ENCODE results near the gene APEX1.
"Not testable (repeated sequence)": the region's sequence is repeated elsewhere in the genome, so short reads cannot be mapped to it uniquely, and the experiment has no call there.

The APEX1 gene

DNA sequence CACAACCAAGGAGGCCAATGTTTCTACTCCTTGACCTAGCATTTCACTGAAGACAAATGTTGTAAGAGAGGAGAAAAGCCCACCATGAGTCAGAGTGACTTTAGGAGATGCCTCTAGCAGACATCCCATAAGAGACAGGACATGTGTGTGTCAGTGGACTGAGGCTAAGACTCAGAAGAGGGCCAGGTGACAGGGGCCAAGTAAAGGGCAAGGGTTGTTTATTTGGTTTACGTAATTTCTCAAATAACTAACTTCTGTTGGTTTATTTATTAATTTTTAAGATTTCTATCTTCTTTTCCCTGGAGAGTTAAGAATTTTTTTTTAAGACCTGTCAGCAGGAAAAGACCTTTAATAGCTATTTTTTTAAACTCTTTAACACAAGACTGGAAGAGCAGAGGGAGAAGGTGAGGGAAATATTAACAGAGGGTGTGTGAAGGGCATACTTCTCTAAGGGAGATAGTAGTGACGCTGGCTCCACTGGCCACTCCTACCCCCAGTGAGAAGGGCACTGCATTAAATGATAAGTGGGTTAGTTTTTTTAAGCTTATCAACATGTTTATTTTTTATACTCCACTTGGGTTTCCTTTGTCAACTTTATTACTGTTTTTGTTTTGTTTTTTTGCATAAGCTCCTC is 17.6 kb downstream of the APEX1 start:
- no peak for DNase-seq (ENCODE audit: low spot score)
- no peak for FAIRE-seq

DNA sequence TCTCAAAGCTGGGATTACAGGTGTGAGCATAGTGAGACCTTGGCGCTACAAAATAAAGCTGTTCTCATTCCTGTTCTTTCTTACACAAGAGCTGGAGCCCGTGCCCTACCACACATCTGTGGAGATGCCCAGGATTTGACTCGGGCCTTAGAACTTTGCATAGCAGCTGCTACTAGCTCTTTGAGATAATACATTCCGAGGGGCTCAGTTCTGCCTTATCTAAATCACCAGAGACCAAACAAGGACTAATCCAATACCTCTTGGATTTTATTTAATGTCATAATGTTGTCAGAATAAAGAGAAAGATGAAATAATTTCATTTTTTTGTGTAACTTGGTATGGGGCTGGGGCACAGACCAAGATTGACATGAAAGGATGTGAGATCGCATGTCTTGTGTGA is 21.8 kb downstream of the APEX1 start:
- FAIRE-seq (no peak), DNase-seq (ENCODE audit: low spot score) (no peak)

DNA sequence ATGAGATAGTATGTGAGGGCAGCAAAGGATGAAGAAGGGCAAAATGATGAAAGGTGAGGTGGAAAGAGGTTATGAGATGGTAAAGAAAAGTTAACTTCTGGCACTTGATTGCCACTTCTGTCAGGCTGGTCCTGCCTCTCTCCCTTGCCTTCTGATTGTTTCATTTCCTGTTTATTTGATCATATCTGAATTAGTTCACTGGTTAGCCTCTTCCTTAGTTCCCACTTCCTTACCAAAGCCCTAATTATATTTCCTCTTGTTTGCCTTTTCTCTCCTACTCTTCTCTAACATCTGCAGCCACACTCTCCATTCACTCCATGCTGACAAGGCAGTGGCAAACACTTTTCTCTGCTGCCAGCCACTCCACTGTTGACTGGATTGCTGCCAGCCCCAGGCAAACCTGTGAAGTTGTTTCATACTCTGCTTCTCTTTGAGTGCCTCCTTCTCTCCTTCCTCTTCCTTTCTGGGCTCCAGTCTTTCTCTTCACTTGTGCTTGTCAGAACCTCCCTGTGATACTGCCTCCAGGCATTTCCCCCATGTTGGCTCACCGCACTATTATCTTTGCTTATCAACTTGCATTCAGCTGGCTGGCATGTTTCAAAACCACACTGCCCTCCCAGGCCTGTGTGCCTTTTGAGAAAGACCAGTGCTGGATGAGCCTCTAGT is 22.3 kb downstream of the APEX1 start:
- FAIRE-seq, result no peak

DNA sequence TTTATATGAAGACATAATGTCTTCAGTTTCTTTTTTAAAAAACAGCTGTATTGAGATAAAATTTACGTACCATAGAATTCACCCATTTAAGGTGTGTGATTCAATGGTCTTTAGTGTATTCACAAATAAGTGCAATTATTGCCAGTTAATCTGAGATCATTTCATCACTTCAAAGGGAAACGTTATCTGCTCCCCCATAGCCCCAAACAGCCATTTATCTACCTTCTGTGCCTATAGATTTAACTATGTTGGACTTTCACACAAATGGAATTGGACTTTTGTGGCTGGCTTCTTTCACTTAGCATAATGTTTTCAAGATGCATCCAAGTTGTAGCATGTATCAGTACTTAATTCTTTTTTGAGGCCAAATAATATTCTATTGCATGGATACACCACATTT is 23.9 kb downstream of the APEX1 start:
- FAIRE-seq, result no peak
- DNase-seq (ENCODE audit: low spot score), result no peak

More for the DNA sequence above, 22.3 kb downstream of the APEX1 start:
- no peak for DNase-seq (ENCODE audit: low spot score)

DNA sequence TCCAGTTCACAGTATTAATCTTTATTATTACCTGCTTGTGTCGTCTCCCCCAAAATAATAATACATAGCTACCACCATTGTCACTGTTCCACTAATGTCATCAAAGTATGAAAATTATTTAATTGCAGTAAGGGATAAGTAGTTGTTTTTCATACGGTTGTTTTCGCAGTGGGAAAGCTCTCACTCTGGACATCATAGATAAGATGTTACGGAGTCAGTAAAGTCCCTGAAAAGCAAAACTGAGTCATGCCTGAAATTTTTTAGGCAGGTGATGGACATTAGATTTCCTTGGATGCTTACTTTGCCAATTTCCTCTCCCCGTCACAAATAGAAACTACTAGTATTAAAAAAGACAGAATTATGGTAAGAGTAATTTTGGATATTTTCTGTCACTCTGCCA is 27.4 kb downstream of the APEX1 start:
- FAIRE-seq (no peak), DNase-seq (ENCODE audit: low spot score) (no peak)

DNA sequence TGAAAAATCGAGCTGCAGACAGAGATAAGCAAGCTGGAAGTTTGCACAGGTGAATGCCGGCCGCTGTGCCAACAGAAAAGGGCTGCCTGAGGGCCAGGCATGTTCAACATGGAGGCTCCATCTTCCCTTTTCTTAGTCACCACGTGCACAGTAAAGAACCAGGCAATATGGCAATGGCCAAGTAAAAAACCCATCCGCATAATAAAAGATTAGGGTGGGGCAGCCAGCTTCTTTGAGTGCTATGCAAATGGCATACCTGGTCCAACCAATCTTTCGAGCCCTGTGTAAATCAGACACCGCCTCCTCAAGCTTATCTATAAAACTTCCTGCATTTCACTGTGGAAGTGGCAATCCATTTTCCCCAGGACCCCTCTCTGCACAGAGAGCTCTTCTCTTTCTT is 30.9 kb downstream of the APEX1 start:
- DNase-seq (ENCODE audit: low spot score), result no peak
- FAIRE-seq, result no peak

DNA sequence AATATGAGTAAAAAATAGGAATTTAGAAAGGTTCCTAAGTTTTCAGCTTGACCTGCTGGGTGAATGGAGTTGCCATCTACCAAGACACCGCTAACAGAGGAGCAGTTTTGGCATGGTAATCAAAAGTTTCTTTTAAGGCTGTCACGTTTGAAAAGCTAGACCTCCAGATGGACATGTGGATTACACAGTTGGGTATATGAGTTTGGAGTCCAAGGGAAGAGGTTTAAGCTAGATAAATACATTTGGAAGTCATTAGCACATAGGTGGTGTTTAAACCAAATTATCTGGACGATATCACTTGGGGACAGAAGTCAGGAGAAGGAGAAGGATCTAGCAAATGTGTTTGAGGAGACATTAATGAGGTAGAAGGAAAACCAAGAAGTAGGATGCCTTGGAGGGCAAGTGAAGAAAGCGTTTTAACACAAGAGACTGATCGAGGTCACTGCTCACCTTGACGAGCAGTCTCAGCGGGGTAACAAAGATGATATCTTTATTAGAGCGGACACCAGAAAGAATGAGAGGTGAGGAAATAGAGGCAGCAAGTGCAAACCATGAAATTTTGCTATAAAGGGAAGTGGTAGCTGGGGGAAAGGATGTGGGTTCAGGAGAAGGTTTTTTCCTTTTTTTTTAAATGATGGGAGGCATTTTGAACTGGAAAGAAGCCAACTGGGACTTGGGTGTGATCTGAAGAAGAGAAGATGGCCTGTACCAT is 31.8 kb downstream of the APEX1 start:
- FAIRE-seq, result no peak

DNA sequence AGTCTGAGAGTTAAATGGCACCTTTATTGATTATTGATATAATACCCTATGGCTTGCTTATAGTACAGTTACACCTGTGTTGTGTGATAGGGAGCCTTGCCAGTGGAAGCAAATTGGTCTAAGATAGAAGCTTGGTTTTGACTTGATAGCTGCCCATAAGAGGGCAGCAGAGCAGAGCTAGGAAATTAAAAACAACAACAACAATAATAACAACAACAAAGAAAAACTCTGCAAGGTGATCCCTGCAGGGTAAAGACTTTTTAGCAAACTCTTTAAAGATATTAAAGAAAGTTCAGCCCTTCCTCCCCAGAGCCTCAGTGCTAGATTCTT is 32.3 kb downstream of the APEX1 start:
- DNase-seq (ENCODE audit: low spot score) (no peak), FAIRE-seq (no peak)

More for the DNA sequence above, 31.8 kb downstream of the APEX1 start:
- no peak for DNase-seq (ENCODE audit: low spot score)

DNA sequence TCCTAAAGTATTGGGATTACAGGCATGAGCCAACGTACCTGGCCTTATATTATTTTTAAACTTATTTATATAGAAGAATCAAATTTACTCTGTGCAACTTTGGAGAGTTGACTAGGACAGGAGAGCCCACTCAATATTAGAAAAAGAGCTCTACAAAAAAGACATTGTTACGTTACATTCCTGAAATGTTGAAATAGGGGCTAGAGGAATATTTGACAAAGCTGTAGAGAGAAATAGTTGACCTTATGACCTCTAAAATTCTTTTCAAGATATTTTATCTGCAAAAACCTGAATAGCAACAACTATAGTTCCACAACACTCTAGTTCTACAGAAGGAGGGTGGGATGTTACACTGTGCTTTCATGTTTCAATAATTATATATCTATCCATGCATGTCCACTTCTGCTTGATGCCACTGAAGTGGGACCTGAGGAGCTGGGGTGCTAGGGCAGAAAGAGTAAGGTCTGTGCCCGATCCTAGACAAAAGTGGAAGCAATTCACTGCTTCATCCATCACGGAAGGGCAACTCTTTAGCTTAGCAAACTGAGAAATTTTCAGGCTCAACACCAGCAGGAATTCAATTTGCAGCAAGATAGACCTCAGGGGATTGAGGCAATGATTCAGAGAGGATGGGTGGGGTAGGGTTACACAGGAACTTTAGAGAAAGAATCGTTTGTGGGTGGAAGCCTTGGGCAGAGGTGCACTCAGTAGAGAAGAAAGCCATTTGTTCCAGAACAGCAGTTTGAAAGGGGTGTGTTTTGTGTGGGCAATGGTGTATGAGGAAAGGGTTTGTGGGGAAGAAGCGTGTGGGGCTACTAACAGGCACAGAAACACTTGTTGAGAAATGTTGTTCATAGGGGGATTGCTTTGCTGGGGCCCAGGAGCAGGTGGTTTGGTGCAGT is 34.3 kb downstream of the APEX1 start:
- FAIRE-seq, result peak; percentile 53
- DNase-seq (ENCODE audit: low spot score), result no peak

DNA sequence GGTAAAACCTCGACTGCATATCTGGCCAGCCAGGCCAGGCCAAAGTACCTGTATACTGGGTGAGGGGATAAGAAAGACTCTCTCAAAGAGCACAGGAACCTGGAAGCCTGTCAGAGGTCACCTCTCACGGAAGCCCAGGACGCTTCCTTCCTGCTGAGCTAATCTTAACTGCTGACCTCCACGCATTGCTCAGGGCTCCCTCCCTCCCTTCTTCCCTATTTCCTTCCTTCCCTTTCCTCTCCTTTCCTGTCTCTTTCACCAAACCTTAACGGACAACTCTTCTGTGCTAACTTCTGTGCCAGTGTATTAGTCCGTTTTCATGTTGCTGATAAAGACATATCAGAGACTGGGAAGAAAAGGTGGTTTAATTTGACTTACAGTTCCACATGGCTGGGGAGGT is 35.5 kb downstream of the APEX1 start:
- DNase-seq (ENCODE audit: low spot score) (no peak), FAIRE-seq (no peak)

DNA sequence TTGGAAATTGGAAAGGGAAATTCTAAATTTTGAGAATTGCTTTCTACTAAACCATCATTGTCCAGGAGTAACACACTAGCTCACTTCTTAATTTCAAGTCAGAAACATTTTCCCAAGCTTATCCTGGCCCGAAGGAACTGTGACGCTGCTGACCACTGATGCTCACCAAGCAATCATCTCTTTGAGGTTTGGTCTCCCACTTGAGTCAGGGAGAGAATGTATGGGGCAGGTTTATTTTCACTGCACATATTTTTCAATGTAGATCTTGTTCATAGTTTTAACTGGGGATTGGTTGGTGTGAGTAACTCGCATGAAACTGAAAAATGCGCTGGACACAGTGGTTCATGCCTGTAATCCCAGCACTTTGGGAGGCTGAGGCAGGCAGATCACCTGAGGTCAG is 37.5 kb downstream of the APEX1 start:
- no peak for DNase-seq (ENCODE audit: low spot score)
- FAIRE-seq, result no peak

DNA sequence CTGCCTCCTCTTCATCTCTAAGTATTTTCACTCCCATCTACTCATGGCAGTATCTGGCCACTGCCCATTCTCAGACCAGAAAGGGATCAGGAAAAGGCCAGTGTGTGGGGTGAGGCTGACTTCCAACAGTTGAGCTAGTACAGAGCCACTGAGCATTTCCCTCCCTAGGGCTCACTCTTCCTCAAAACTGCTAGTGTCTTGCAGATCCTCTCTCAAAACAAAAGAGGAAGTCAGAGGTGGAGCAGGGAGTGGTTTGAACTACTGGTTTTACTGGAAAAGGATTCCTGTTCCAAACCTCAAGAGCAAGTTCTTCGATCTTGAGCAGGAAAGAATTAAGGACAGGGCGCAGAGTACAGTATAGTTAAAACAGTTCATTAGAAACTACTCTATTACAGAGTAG is 38.6 kb downstream of the APEX1 start:
- DNase-seq (ENCODE audit: low spot score), result no peak
- FAIRE-seq, result no peak

DNA sequence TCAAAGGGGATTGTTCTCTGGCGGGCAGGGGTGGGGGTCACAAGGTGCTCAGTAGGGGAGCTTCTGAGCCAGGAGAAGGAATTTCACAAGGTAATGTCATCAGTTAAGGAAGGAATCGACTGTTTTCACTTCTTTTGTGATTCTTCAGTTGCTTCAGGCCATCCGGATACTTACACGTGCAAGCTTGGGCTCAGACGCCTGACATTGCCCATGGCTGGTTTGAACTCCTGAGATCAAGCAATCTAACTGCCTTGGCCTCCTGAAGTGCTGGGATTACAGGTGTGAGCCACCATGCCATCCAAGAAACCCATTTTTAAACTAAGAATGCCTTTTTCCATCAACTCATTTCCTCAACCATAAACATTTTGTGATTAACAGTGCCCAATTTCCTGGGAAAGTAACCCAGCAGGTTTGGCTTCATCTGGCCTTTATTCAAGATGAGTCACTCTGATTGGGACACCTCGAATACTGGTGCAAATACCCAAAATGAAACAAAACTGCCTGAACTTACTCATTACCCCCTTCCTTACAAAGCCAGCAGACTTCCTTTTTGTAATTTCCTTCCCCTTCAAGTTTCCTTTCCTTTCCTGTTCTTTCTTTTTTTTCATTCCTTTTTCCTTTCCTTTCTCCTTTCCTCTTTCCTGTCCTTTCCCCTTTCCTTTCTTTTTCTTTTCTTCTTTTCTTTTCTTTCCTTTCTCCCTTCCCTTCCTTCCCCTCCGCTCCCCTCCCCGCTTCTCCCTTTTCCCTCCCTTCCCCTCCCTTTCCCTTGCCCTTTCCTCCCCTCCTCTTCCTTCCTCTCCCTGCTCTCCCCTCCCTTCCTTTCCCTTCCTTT is 40.1 kb downstream of the APEX1 start:
- FAIRE-seq (no peak), DNase-seq (ENCODE audit: low spot score) (no peak)

DNA sequence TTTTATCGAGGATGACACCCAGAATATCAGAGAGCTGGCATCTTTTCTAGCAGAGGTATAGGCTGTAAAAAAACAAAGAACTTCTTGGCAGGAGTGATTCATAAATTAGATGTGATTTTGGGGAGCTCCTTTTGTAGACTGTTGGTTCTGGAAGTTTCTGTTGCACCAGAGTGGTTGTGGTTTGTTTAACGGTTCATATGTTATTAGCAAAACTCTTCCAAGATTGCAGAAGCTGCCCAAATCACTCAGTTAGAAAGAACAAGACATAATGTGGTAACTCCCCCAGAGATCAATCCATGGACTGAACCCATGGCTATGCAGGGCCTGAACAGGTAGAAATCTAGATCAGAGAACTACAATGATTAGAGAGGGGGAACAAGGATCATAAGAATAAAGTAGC is 43.6 kb downstream of the APEX1 start:
- FAIRE-seq (no peak), DNase-seq (ENCODE audit: low spot score) (no peak)

DNA sequence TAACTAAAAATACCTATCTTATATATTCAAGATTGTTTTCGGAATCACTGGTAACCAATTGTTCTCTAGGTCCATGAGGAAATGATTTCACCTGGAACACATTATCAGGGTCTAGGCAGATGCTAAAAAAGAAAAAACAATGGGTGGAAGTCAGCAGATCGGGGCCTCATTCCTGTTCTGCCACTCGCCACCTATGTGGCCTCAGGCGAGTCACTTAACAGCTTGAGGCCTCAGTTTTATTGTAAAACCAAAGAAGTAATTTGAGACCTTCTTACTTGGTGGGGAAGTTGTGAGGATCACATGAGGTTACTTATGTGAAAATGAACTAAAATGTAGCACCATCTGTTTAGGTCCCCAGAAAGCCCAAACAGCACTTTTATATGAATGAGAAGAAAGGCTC is 44.1 kb downstream of the APEX1 start:
- FAIRE-seq (no peak), DNase-seq (ENCODE audit: low spot score) (no peak)

DNA sequence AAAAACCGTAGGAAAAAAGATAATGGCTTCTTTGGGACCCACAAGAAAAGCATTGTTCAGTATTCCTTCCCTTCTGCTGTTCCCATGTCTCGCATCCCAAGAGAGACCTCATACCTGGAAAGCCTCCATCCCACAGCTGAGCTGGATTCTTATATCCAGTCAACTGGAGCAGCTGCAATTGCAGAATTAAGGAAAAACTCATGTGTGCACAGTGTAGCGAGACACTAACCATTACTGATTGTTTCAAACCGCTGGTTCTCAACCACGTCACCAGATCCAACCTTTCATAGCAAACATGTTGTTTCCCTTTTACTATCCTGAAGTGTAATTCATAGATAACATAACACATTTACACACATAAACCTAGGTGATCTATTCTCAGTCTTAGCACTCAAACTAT is 44.9 kb downstream of the APEX1 start:
- no peak for DNase-seq (ENCODE audit: low spot score)
- no peak for FAIRE-seq

DNA sequence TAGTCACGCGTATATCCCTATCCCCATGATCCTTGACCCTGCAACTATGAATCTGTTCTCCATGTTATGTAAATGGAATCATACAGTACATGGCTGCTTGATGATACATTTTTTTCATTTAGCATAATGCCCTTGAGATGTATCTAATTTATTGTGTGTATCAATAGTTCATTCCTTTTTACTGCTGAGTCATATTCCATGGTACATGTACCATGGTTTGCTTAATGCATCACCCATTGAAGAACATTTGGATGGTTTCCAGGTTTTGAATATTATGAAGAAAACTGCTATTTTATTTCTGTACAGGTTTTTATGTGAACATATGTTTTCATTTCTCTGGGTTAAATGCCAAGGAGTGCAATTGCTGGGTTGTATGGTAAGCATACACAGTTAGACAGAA is 46.3 kb downstream of the APEX1 start:
- FAIRE-seq, result peak; percentile 20
- no peak for DNase-seq (ENCODE audit: low spot score)

DNA sequence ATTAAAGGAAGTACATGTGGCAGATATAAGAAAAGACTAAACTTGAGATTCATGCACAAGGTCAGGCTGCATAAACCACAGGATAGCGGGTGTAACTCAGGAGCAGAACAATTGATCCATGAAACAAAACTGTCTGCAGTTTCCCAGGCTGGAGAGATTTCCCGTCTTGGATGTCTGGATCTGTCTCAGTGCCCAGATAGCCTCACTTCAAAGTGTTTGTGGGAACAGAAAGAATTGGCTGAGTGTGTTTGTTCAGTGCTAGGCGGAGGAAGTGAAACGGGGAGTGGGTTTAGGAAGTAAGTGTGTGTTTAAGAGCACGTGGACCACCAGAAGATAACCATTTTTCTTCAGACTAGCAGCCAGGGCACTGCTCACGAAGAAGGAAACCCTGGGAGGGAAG is 48.9 kb downstream of the APEX1 start:
- FAIRE-seq (no peak), DNase-seq (ENCODE audit: low spot score) (no peak)

DNA sequence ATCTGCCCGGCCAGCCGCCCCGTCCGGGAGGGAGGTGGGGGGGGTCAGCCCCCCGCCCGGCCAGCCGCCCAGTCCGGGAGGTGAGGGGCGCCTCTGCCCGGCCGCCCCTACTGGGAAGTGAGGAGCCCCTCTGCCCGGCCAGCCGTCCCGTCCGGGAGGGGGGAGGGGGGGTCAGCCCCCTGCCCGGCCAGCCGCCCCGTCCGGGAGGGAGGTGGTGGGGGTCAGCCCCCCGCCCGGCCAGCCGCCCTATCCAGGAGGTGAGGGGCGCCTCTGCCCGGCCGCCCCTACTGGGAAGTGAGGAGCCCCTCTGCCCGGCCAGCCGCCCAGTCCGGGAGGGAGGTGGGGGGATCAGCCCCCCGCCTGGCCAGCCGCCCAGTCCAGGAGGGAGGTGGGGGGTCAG is 51.2 kb downstream of the APEX1 start:
- DNase-seq (ENCODE audit: low spot score), result not testable (repeated sequence)

DNA sequence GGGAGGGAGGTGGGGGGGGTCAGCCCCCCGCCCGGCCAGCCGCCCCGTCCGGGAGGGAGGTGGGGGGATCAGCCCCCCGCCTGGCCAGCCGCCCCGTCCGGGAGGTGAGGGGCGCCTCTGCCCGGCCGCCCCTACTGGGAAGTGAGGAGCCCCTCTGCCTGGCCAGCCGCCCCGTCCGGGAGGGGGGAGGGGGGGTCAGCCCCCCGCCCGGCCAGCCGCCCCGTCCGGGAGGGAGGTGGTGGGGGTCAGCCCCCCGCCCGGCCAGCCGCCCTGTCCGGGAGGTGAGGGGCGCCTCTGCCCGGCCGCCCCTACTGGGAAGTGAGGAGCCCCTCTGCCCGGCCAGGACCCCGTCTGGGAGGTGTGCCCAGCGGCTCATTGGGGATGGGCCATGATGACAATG is 51.7 kb downstream of the APEX1 start:
- FAIRE-seq; DNase-seq (ENCODE audit: low spot score): not testable (repeated sequence)

More for the DNA sequence above, 51.2 kb downstream of the APEX1 start:
- not testable (repeated sequence) for FAIRE-seq

Measured in urothelium cell line (cell line).